GM18858 (cell line): ENCODE measurements around the gene PTPN1.
"Not testable (repeated sequence)": the region's sequence is repeated elsewhere in the genome, so short reads cannot be mapped to it uniquely, and the experiment has no call there.

Source experiments
- ATAC-seq: cut with Tn5 transposase; IDR thresholded peaks from one replicate; pipeline ENCODE4 v1.9.1; 2021; ENCODE audit not compliant: unreplicated experiment

PTPN1 gene

GRCh38 chr20:50527068-50527605 is 17.0 kb downstream of the PTPN1 start:
- no peak for ATAC-seq

- ATAC-seq, result no peak
These were observed 17.9 kb downstream of the PTPN1 start for GRCh38 chr20:50528129-50528528.

GRCh38 chr20:50528804-50529351 is 18.7 kb downstream of the PTPN1 start:
- ATAC-seq, result peak; percentile 36

- ATAC-seq, result no peak
These were observed 22.0 kb downstream of the PTPN1 start for GRCh38 chr20:50532221-50532620.

- no peak for ATAC-seq
These were observed 22.9 kb downstream of the PTPN1 start for GRCh38 chr20:50533061-50533460.

- no peak for ATAC-seq
These were observed 23.3 kb downstream of the PTPN1 start for GRCh38 chr20:50533464-50533863.

- ATAC-seq, result no peak
These were observed 24.4 kb downstream of the PTPN1 start for GRCh38 chr20:50534567-50534966.

- ATAC-seq, result no peak
These were observed 25.0 kb downstream of the PTPN1 start for GRCh38 chr20:50535162-50535561.

GRCh38 chr20:50536333-50536732 is 26.1 kb downstream of the PTPN1 start:
- ATAC-seq, result no peak

GRCh38 chr20:50537546-50538201 is 27.5 kb downstream of the PTPN1 start:
- no peak for ATAC-seq

- ATAC-seq, result no peak
These were observed 28.1 kb downstream of the PTPN1 start for GRCh38 chr20:50538276-50538675.

- not testable (repeated sequence) for ATAC-seq
These were observed 29.6 kb downstream of the PTPN1 start for GRCh38 chr20:50539798-50540197.

GRCh38 chr20:50540620-50541605 is 30.7 kb downstream of the PTPN1 start:
- ATAC-seq, result no peak

GRCh38 chr20:50541606-50542041 is 31.4 kb downstream of the PTPN1 start:
- ATAC-seq, result no peak

GRCh38 chr20:50543326-50543725 is 33.1 kb downstream of the PTPN1 start:
- no peak for ATAC-seq

- ATAC-seq, result no peak
These were observed 34.9 kb downstream of the PTPN1 start for GRCh38 chr20:50545126-50545525.

- ATAC-seq, result peak; percentile 64
These were observed 36.6 kb downstream of the PTPN1 start for GRCh38 chr20:50546729-50547314.

- no peak for ATAC-seq
These were observed 37.8 kb downstream of the PTPN1 start for GRCh38 chr20:50547964-50548363.

GRCh38 chr20:50548396-50548795 is 38.2 kb downstream of the PTPN1 start:
- no peak for ATAC-seq

- ATAC-seq, result no peak
These were observed 40.3 kb downstream of the PTPN1 start for GRCh38 chr20:50550531-50550930.

- no peak for ATAC-seq
These were observed 41.1 kb downstream of the PTPN1 start for GRCh38 chr20:50551288-50551687.
